Hepatocyte (in vitro differentiated cells): ENCODE measurements around the gene HCRTR2.

ENCODE experiments used
- EZH2 ChIP-seq: fragments of 200-600 bp; sonication (generic); IDR thresholded peaks from 2 replicates; pipeline ENCODE4 v1.6.1; 2016; ENCODE audit warnings: antibody characterized with exemption, mild to moderate bottlenecking, borderline replicate concordance
- TF ChIP-seq, protein P1 (sequence below): fragments of 200-600 bp; sonication (generic); IDR thresholded peaks from 2 replicates; pipeline ENCODE4 v1.5.1; 2016; ENCODE audit warnings: antibody characterized with exemption, mild to moderate bottlenecking; ENCODE audit not compliant: poor library complexity

DNA sequence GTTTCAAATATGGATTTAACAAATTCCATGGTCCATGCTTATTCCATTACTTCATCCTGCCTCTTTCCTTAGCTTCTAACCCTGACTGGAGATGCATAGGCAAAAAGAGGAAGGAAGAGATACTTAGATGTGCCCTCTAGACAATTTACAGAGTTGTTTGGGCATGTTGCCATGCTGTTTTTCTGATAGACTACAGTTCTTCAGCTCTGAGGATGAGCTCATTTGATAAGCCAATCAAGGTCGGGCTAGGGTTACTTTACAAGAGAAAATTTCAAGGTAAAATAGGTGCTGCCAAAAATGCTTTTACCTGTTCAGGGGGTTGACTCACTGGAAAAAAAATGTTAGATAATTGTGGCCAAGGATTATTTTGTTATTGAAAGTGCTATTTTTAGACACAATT is 5.9 kb downstream of the HCRTR2 start:
- TF ChIP-seq EZH2, result no peak
- TF ChIP-seq, protein P1, sequence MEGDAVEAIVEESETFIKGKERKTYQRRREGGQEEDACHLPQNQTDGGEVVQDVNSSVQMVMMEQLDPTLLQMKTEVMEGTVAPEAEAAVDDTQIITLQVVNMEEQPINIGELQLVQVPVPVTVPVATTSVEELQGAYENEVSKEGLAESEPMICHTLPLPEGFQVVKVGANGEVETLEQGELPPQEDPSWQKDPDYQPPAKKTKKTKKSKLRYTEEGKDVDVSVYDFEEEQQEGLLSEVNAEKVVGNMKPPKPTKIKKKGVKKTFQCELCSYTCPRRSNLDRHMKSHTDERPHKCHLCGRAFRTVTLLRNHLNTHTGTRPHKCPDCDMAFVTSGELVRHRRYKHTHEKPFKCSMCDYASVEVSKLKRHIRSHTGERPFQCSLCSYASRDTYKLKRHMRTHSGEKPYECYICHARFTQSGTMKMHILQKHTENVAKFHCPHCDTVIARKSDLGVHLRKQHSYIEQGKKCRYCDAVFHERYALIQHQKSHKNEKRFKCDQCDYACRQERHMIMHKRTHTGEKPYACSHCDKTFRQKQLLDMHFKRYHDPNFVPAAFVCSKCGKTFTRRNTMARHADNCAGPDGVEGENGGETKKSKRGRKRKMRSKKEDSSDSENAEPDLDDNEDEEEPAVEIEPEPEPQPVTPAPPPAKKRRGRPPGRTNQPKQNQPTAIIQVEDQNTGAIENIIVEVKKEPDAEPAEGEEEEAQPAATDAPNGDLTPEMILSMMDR, result no peak
